ENCODE measurements around the gene USP38. TPM values are rescaled to one million over a fixed set of nuclear protein-coding genes. Genes with fewer than 3 reads are reported as not detected.

The USP38 gene
- total and polyA plus RNA-seq, 2 of the 4 experiments (the other 2 are of a cell fraction) = 5.5 to 17.0 TPM

DNA sequence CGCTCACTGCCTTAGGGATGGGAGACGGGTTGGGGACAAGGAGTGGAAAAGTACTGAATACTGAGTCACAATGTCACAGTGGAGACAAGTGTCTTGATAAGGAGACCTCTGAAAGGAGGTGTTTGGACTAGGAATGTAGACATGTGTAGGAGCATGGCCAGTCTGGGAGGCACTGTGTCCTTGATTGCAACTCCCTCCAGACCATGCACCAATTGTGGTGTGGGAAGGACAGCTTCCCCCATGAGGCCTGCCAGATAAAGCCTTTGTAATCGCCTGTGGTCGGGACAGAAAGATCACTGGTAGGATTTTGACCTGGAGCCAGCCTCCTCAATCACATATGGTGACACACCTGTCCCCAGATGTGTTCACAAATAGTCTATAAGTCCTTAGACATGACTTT, 64.1 kb downstream of the USP38 start:
- no peak overlapping the region for H3K23ac ChIP-seq (ENCODE audit: low read depth, low read length)
- no peaks in the 10 kb centered on the region for H3K36me3 ChIP-seq (ENCODE audit: control insufficient read depth, insufficient read depth, low read length)
- no peak overlapping the region for H3K4me3 ChIP-seq (ENCODE audit: insufficient read depth, low read depth, low read length)
- no peaks in the 10 kb centered on the region; the same call in 1 of the 2 replicates for H3K9me1 ChIP-seq (ENCODE audit: insufficient read depth, low read length)
- DNase-seq (no peak), ATAC-seq (ENCODE audit: low read depth) (no peak)
- H3K4ac ChIP-seq (ENCODE audit: low read depth, low read length) = no peak overlapping the region
- no peak overlapping the region for H4K8ac ChIP-seq (ENCODE audit: low read depth in 2 of 2, low read length in 2 of 2)
- no peak overlapping the region for H3K18ac ChIP-seq (ENCODE audit: low read depth, low read length)
- no peak overlapping the region for H2BK120ac ChIP-seq (ENCODE audit: low read depth, low read length)
- ChIA-PET POLR2A (ENCODE audit: unreplicated experiment) (no interaction called here), CTCF (no interaction called here)
- H3K27ac ChIP-seq (ENCODE audit: insufficient read depth, low read length) = no peak overlapping the region
- in situ Hi-C loops (cut with MboI; ENCODE audit: low sequenced_read_pairs) (no loop called here), intact Hi-C loops (cut with micrococcal nuclease) (no loop called here), dilution Hi-C loops (cut with HindIII; ENCODE audit: low sequenced_read_pairs, unreplicated experiment) (no loop called here)
- no peak overlapping the region for H2AK9ac ChIP-seq (replicated peaks; ENCODE audit: low read depth, low read length, poor library complexity)
- no peak overlapping the region for H3K4me2 ChIP-seq (ENCODE audit: low read depth, low read length)
- H3K14ac ChIP-seq (replicated peaks; ENCODE audit: low read depth, low read length) = no peak overlapping the region
- no peak overlapping the region for H2BK20ac ChIP-seq (ENCODE audit: low read depth, low read length)
- H3K79me1 ChIP-seq (ENCODE audit: low read depth in 1 of 2, low read length in 2 of 2) = no peaks in the 10 kb centered on the region
- peaks cover 7% of the 10 kb centered on the region for H3K4me1 ChIP-seq (ENCODE audit: control insufficient read depth, insufficient read depth, low read length)
- no peak overlapping the region for H2BK15ac ChIP-seq (ENCODE audit: low read depth, low read length)
- WGBS, 2 experiments (ENCODE audit: extremely low coverage in 2 of 2, insufficient read length in 1 of 2) = 80% methylated on average over 1 of the region's 4 CpGs; no CpG with 5 or more reads in 1 of the 2 experiments
- no peak overlapping the region for H3K56ac ChIP-seq (ENCODE audit: extremely low read depth, insufficient read depth, low read length)
- no peak overlapping the region for H2AFZ ChIP-seq (replicated peaks; ENCODE audit: low read length, poor library complexity)
- no peak overlapping the region for H2BK5ac ChIP-seq (ENCODE audit: low read depth, low read length, poor library complexity, severe bottlenecking)
- H3K27me3 ChIP-seq (ENCODE audit: control insufficient read depth, insufficient read depth, low read length) = no peaks in the 10 kb centered on the region
- no peaks in the 10 kb centered on the region for H3K9me3 ChIP-seq (ENCODE audit: control insufficient read depth, insufficient read depth, low read length)
- no peaks in the 10 kb centered on the region for H4K20me1 ChIP-seq (ENCODE audit: insufficient read depth, low read length)
- H4K91ac ChIP-seq (ENCODE audit: insufficient read depth, low read depth, low read length) = no peak overlapping the region
- no peak overlapping the region for H4K5ac ChIP-seq (ENCODE audit: low read depth, low read length)
- no peak overlapping the region for H3K9ac ChIP-seq (ENCODE audit: low read depth, low read length)
- TF ChIP-seq, protein P1, sequence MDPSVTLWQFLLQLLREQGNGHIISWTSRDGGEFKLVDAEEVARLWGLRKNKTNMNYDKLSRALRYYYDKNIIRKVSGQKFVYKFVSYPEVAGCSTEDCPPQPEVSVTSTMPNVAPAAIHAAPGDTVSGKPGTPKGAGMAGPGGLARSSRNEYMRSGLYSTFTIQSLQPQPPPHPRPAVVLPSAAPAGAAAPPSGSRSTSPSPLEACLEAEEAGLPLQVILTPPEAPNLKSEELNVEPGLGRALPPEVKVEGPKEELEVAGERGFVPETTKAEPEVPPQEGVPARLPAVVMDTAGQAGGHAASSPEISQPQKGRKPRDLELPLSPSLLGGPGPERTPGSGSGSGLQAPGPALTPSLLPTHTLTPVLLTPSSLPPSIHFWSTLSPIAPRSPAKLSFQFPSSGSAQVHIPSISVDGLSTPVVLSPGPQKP (IDR thresholded peaks at IDR 0.05; ENCODE audit: borderline replicate concordance, low read depth, low read length) = no peak
- TF ChIP-seq POLR2A (IDR thresholded peaks at IDR 0.05; ENCODE audit: low read depth, low read length) = no peak
- BruUV-seq (replicated peaks) = no TSS peak
- no peak overlapping the region for H2AK5ac ChIP-seq (ENCODE audit: low read depth, low read length)

Data from IMR-90 (cell line).